Islet precursor cell (in vitro differentiated cells): Measurements from ENCODE around the gene GPR17.
A peak's percentile ranks its signal among the peaks of the same experiment; 100 is the strongest.

Source experiments
- DNase-seq: peaks from one replicate; pipeline ENCODE4 v3.0.0-alpha.2; 2018

Gene GPR17

DNA sequence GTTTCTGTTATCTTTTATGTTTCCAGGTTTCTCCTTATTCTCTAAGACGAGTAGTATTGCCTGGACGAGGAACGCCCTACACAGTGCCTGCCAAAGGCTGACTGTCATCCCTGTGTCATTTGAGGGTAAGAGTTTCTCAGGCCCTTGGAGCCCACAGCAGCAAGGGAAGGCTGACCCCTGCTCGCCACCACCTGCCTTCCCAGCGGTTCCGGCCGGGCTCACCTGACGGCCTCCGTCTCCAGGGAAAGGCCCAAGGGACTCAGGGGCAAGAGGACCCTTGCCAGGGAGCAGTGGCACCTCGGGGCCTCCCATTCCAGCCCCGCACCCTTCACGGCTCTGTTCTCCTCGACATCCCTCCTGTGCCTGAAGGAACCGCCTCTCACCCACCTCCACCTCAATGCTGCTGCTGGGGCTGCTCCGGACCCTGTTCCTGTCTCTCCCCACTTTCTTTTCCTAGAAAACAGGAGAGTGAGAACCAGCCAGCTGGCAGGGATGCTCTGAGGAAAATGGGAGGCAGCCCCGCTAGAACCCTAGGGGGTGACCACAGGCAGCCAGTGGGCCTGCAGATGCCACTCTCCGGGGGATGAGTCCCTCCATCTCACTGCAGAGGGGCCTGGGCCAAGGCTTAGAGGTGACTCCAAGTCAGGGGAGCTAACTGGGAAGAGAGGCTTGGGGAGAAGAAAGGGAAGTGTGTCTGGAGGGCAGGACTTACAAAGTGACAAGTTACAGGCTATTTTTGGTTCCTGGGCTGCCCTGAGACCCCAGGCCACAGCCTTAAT lies 27.5 kb downstream of the GPR17 start:
- DNase-seq = peak; percentile 50

DNA sequence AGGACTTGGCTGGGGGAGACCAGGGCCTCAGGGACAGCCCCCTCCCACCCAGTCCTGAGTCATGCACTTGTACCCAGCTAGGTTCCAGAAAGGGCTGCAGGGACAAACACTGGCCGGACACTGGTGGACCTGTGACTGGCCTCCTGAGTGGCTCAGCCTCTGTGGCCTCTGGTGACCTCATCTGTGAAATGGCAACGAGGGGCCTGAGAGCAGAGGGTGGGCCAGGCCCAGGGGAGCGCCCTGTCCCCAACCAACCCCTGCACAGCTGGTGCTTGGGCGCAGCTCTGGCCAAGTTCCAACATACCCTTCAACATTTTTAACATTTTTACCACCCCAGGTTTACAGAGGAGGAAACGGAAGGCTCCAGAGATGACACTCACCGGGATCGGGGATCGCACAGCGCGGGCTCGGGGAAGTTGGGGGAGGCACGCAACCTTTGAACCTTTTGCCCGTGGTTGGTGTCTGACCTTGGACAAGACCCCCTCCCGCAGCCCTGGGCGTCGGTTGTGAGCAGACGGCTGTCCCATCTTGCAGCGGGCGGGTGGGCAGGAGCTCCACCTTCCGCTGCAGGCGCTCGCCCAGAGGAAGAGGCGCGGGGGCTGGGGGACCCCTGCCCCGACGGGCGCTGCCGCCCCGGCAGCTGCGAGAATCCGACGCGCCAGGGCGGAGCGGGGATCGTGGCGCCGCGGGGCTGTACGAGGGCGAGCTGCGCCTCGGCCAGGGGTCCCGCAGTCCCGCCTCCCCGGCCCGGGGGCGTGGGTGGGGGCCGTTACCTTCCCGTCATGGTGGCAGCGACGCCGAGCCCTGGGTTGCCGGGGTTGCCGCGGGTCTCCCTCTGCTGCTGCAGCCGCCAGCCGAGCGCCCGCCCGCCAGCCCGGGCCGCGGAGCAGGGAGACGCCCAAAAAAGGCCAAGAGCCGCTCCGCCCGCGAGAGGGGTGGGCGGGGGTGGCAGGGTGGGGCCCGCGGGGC lies 28.6 kb downstream of the GPR17 start:
- DNase-seq = peak; percentile 68

DNA sequence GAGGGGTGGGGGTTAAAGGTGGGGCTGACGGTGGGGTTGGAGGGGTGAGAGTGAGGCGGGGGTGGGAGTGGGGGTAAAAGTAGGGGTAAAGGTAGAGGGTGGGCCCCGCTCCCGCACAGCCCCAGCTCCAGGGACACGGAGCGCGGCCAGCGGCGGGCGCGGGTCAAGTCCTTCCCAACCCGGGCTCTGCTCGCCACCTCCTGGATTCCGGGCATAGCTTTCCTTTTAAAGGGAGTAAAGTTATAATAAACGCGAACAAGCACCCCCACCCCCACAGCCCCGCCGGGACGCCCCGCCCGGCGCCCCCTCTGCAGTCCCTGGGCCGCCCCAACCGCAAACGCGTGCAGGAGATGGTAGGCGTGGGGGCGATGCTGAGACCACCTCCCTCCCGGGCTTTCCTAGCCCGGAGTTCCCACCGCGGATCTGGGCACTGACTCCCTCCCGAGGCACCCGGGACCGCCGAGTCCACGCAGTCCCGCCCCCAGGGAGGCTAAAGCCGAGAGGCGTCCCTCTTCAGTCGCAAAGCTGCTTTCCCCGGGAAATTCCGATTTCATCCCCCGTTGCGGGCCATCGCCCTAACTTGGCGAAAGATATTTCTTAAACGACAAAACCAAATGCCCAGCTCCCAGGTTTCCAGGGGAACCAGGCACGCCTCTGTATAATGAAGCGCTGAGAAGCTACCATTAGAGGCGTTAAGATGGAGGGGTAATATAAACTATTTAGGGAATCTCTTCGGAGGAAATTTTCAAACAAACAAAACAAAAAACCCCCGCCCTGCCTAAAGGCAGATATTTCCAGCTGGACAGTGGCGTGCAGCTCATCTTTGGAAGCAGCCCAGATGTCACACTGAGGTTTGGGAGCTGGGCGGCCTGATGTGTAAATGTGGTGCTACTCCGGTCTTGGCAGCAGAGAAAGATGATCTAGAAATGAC lies 29.6 kb downstream of the GPR17 start, which contains the start of gene LIMS2:
Gene LIMS2, minus strand, starts transcription at position 200 of the 931 bp plus-strand sequence. CDS start 506 bp downstream, outside the sequence.
- peak; percentile 74 for DNase-seq

DNA sequence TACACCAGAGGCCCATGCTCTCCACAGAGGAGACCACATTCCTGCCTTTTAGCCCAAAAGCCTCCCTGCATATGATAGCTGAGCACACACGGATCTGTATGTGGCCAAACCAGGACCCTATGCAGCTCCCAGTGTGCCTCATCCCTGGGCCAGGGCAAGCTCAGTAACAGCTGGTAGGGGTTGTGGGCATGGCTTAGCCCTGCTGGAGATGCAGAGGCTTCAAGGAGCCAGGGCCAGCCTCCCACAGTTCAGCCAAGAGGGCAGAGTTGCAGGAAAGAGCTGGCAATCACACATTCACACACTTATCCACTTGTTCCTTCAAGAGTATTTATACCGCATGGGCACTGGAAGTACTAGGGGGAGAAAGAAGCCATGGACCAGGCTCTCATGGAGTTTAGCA lies 31.0 kb downstream of the GPR17 start:
- no peak for DNase-seq

DNA sequence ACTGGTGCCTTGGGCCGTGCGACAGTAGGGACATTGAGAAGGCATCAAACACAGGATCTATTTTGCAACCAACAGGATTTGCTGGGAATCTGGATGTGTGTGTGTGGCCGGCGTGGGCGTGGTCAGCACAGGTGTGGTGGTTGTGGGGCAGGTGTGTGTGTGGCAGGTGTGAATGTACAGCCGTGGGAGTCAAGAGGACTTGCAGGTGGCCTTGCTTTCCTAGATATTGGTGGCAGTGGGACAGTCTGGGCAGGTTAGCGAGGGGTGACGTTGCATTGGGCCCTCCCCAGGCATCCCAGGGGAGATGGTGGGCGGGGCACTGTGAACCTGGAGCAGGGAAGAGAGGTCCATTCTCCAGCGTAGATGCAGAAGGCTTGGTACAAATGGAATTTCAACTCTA lies 32.6 kb downstream of the GPR17 start:
- DNase-seq = peak; percentile 48

DNA sequence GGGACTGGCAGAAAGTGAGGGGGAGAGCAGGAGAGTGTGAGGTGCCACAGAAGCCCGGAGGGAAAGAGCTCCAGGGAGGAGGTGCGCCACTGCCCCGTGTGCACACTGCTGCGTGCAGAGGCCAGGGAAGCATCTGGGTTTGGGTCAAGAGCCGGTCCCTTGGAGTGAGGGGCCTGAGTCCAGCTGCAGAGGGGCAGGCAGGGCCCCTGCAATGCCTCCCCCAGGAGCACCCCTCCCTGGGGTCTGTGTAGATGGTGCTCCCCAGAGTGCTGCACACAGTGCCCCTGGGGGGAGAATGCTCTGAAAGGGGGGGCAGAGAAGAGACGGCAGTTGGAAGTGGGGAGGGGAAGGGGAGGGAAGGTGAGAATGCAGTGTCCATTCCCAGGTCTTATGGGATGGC lies 33.0 kb downstream of the GPR17 start:
- DNase-seq = no peak

DNA sequence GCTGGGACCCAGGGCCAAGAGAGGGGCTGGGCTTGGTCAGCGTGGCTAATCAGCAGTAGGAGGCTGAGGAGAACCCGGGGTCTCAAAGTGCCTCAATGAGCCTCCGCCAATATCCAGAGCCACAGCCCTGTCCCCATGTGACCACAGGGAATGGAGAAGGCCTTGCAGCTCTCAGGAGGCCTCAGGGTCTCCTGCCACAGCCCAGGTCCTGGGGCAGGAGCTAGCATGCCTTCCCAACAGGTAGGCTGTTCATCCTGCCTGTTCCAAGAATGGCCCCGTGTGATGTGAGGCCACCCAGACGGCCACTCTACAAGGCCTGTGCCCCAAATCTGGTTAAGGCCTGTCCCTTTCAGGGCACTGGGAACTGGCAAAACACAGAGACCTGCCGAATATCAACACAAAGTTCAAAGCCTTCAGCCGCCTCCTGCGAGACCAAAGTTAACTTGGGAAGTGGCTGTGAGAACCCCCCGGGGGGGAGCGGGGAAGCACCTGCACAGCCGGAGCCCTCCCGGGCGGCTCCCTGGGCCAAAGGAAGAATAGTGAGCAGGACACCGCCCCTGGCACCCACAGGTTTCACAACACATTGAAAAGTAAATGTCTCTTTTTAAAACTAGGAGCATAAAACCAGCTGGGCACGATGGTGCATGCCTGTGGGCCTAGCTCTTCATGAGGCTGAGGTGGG lies 33.9 kb downstream of the GPR17 start:
- peak; percentile 49 for DNase-seq

DNA sequence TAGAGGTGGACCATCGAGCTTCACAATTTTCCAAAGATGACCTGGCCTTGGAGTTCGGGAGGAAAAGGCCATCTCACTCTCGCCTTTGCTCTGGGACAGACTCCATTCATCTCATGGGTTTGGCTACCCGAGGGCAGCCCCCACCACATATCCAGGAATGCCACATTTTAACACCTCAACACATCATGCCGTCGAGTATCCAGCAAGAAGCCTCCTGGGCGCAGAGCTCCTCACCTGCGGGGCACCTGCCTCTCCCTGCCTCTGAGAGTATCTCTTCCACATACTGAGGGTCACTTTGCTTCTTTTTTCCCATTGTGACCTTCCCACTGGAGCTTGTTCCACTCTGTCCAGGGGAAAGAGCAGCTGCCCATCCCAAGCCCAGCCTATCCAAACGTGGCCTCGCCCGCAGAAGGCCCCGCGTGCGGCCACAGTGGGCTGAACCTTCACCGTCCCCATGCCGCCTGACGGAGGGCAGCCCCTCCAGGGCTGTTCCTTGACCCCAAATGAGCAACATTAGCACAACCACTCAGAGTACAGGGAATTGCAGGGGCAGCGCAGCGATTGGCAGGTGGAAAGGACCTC lies 34.8 kb downstream of the GPR17 start:
- peak; percentile 45 for DNase-seq

DNA sequence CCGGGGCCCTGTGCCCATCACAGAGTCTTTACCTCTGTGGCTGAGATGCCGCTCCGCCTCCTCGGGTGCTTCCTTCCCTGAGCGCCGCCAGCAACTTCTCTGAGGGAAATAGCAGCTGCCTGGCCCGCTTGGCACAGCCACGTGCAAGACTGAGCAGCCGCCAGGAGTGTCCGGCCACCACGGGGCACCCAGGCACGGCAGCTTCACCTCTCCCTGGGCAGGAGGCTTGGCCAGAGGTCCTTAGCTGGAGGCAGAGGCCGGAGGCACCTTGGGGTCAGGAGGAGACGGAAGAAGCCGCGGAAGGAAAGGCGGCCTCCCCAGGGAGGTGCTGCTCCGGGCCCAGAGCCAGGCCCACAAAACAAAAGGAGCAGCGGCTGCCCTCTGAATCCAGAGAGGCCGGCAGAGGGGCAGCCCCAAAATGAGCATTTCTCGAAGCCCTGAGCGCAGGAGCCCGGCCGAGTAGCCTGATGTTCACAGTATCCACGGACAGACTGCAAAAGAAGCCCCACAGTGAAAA lies 35.4 kb downstream of the GPR17 start:
- DNase-seq = peak; percentile 54

DNA sequence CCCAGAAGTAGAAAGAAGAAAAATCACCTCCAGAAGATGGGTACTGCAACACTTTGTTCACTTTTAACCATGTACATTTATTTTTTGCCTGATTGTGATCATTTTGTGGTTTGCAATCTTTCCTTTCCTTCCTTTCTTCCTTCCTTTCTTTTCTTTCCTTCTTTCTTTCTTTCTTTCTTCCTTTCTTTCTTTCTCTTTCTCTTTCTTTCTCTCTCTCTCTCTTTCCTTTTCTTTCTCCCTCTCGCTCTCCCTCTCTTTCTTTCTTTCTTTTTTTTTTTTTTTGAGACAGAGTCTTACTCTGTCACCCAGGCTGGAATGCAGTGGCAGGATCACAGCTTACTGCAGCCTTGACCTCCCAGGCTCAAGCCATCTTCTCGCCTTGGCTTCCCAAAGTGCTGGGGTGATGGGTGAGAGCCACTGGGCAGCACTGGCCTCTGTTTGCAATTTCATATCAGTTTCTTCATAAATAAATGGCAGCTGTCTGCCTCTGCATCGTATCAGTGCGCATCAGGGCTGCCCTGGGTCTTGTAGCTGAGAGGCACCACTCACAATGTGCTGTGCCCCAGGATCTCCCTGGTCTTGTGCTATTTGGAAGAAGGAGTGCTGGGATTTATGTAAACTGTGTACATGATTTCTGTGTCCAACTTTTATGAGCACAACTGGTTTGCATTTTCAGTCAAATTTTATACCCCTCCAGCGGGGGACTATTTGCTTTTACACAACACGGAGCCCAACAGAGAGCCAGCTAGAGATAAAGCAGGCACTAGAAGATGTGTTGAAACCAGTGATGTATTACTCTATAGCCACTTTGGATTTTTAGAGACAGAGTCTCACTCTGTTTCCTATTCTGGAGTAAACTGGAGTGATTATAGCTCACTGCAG lies 36.3 kb downstream of the GPR17 start:
- peak; percentile 44 for DNase-seq

DNA sequence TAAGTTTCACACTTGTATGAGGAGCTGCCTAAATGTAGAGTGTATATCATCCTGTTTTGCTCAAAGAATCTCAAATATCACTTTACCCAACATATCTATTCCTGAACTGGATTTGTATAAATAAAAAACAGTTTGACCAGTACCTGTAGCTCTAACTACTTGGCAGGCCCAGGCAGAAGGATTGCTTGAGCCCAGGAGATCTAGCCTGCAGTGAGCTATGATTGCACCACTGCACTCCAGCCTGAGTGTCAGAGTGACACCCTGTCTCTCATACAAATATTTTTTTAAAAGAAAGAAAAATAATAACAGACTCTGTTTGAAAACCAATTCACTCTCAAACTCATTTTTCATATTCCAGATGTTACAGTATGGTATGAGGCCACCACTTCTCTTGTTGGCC lies 37.1 kb downstream of the GPR17 start:
- no peak for DNase-seq

DNA sequence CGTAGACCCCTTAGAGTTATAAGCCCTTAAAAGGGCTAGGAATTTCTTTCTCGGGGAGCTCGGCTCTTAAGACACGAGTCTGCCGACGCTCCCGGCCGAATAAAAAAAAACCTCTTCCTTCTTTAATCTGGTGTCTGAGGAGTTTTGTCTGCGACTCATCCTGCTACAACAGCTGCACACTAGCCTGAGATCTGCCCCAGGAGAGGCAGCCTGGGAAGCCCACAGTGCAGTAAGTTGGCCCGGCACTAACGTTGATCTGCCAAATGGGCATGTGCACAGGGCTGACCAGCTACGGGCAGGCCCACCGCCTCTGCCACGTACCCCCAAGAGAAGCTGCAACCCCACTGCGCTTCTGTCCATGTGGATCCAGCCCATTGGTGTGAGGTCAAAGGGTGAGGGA lies 37.8 kb downstream of the GPR17 start:
- peak; percentile 69 for DNase-seq

DNA sequence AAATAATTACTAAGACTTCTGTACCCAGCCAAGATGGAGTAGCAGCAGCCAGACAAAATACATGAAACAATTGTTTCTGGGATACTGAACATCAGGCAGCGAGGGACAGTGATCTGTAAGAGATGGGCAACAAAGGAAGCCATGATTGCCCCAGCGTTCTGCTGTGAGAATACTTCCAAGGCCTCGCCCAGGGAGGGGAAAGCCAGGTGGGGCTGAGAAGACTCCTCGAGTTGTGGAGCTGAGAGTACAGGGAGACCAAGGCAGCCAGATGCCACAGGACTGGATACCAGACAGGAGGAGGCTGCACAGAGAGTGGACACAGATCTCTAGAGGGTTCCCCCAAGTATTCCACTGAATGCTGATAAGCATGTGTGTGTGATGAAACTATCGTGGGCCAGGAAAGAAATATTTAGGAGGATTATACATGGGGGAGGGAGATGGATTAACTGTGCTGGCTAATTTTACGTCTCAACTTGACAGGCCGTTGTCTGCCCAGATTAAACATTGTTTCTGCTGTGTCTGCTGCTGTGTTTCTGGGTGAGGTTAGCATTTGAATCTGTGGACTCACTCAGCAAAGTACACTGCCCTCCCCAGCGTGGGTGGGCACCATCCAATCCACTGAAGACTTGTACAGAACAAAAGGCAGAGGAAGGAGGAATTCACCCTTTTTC lies 39.6 kb downstream of the GPR17 start:
- DNase-seq = no peak

DNA sequence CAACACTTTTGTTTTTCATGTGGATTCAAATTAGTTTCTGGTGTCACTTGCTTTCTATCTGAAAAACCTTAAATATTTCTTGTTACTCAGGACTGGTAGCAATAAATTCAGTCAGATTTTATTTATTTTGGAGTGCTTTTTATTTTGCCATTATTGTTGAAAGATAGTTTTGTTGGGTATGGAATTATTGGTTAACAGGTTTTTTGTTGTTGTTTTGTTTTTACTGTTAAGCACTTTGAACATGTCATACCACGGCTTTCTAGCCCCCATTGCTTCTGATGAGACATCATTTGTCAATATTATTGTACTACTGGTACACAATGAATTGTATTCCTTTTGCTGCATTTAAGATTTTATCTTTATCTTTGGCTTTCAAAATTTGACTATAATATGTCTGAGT lies 42.5 kb downstream of the GPR17 start:
- no peak for DNase-seq

DNA sequence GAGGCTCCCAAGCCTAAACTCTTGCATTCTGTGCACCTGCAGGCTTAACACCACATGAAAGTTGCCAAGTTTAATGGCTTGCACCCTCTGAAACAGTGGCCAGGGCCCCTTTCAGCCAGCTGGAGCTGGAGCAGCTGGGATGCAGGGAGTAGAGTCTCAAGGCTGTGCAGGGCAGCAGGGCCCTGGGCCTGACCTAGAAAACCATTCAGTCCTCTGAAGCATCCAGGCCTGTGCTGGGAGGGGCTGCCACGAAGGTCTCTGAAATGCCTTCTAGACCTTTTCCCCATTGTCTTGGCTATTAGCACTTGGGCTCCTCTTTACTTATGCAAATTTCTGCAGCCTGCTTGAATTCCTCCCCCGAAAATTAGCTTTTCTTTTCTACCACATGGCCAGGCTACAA lies 44.7 kb downstream of the GPR17 start:
- no peak for DNase-seq

DNA sequence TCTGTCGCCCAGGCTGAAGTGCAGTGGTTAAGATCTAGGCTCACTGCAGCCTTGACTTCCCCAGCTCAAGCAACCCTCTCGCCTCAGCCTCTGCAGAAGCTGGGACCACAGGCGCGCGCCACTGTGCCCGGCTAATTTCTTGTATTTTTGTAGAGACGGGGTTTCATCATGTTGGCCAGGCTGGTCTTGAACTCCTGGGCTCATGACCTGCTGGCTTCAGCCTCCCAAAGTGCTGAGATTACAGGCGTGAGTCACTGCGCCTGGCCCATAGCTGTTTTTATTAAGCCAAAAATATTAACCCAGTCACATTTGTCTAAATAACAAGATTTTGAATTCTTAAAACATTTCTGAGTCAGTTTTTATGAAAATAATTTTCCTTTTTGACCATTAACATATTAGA lies 49.0 kb downstream of the GPR17 start:
- DNase-seq = no peak

DNA sequence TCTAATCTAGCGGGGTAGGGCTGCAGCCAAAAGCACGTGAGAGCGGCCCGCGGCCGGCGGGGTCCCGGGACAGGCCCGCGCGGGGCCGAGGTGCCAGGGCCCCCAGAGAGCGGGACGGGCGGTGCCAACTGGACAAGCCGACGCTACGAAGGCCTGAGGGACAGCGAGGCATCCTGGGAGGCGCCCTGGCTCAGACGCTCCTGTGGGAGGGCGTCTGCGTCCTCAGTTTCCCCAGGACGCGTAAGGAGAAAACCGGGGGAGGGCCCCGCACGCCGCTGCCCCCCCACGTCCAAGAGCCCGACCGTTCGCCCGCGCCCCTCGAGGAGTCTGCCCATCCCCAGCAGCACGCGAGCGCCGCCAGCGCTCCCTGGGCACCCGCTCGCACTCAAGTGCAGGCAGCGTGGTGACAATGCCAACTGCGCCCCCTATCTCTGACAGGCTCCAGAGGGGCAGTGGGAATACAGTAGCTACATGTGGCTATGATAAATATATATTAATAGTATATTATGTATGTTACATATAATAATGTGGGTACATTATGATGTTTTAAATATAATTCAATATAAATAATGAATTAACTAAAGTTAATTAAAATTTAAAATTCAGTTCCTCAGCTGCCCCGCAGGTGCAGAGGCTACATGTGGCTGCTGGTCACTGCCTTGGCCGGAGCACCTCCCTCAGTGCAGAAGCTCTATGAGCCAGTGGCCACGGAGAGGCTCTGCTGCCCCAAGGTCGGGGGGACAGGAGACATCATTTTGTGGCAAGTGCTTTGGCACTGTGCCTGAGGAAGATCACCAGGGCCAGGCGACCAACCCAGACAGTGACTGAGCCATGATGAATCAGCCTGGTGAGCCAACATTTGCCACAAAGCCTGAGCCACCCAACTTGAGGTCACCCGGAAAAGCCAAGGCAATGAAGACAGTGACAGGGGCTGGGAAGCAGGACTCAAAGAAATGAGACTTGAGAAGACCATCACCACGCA lies 49.8 kb downstream of the GPR17 start:
- DNase-seq = peak; percentile 80

DNA sequence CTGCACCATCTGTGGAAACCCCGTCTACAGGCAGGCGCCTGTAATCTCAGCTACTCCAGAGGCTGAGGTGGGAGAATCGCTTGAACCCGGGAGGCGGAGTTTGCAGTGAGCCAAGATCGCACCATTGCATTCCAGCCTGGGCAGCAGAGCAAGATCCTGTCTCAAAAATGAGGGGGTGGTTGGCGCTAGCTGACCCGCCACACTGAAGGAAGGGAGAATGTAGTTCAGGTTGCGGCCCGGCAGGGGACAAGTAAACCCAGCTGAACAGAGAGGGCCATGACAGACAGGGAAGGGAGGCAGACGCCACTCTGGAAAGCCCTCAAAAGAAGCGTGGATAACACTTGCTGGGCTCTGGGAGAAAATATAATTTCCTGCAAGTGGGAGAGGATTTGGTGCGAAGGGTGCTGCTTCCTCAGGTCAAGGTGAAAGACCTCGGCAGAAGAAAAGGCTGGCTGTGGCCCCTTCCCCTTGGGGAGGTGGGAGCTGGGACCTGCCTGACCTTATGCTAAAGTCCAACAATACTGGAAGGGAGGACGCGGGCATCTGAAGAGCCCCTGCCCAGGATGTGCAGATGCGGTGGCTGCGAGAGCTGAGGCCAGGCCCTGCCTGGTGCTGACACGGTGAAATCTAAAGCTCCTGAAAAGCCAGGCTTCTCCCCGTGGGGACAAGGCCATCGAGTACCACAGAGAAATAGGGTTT lies 51.7 kb downstream of the GPR17 start:
- DNase-seq = no peak
